Panc1 (cell line): ENCODE data around the gene PMP22. TPM values are rescaled to one million over a fixed set of nuclear protein-coding genes. Genes with fewer than 3 reads are reported as not detected.
"Not testable (repeated sequence)": the region's sequence is repeated elsewhere in the genome, so short reads cannot be mapped to it uniquely, and the experiment has no call there.

Source experiments
- ATAC-seq: fragments of 200-7000 bp; cut with Tn5 transposase; 2 replicates; pipeline ENCODE4 v1.9.1; 2020; ENCODE audit warnings: mild to moderate bottlenecking, moderate library complexity
- BruUV-seq: library from RNA; stranded (reverse); fragments of 400-500 nt; replicated peaks from 2 replicates; lab custom pipeline; 2021; lab: Mats Ljungman, UMichigan
- CTCF ChIA-PET: fragments of 300-600 bp; sonication (Branson Sonifier 250); formaldehyde crosslinking; loops from one replicate; lab custom pipeline; 2022; ENCODE audit warnings: antibody characterized with exemption; lab: Charles Lee
- POLR2A ChIA-PET: fragments of 300-600 bp; sonication (Branson Sonifier 250); formaldehyde crosslinking; loops from one replicate; lab custom pipeline; 2022; ENCODE audit warnings: antibody characterized with exemption; lab: Charles Lee
- DNase-seq: peaks from one replicate; pipeline ENCODE4 v3.0.0-alpha.2; 2010; ENCODE audit warnings: low read depth, low spot score
- H3K27ac ChIP-seq: 2 replicates; pipeline ENCODE4 v1.5.1; 2011; ENCODE audit warnings: mild to moderate bottlenecking, low read length, inconsistent platforms
- H3K27me3 ChIP-seq: fragments of 200-500 bp; sonication (Bioruptor generic); 2 replicates; pipeline ENCODE4 v1.6.0; 2014; ENCODE audit warnings: low read length, inconsistent platforms; ENCODE audit not compliant: control insufficient read depth, insufficient read depth
- H3K36me3 ChIP-seq: fragments of 200-500 bp; sonication (Bioruptor generic); 2 replicates; pipeline ENCODE4 v1.5.1; 2014; ENCODE audit warnings: inconsistent platforms, mild to moderate bottlenecking, low read length, moderate library complexity; ENCODE audit not compliant: control insufficient read depth, insufficient read depth
- H3K4me1 ChIP-seq: 2 replicates; pipeline ENCODE4 v1.5.1; 2011; ENCODE audit warnings: inconsistent platforms, mild to moderate bottlenecking, low read length, moderate library complexity; ENCODE audit not compliant: control insufficient read depth, insufficient read depth
- H3K4me3 ChIP-seq, 2 experiments: 2 replicates each; pipeline ENCODE4 v1.5.1; 2011 to 2012; ENCODE audit warnings: low read depth in 2 of 2, low read length in 2 of 2, mild to moderate bottlenecking in 2 of 2, inconsistent platforms in 1 of 2, moderate library complexity in 1 of 2
- H3K9me3 ChIP-seq: fragments of 200-500 bp; sonication (Bioruptor generic); 2 replicates; pipeline ENCODE4 v1.5.1; 2014; ENCODE audit warnings: low read depth, mild to moderate bottlenecking, inconsistent platforms, low read length, moderate library complexity; ENCODE audit not compliant: control insufficient read depth, insufficient read depth
- CTCF ChIP-seq: fragments of 450-650 bp; IDR thresholded peaks from 2 replicates; pipeline ENCODE4 v1.5.1; 2017; ENCODE audit warnings: mild to moderate bottlenecking
- SIN3A ChIP-seq: IDR thresholded peaks from 2 replicates; pipeline ENCODE4 v1.6.1; 2012; ENCODE audit warnings: low read depth, mild to moderate bottlenecking, low read length, moderate library complexity, borderline replicate concordance; ENCODE audit not compliant: insufficient read depth
- in situ Hi-C: cut with HindIII; loops from 2 replicates; pipeline ENCODE4 v1.10.0; 2016; ENCODE audit warnings: low sequenced_read_pairs, low pct_unique_long_range_greater_than_20kb
- intact Hi-C: fragments of 100-400 bp; cut with micrococcal nuclease; formaldehyde crosslinking; loops from one replicate; pipeline ENCODE4 v1.10.0; 2022; ENCODE audit not compliant: unreplicated experiment
- total RNA-seq: library from RNA; stranded (reverse); gene quantifications from one replicate; pipeline ENCODE4 v1.2.1, GENCODE V29; 2021; ENCODE audit not compliant: unreplicated experiment

The PMP22 gene
- total RNA-seq, 1 experiment from 2014 or later = 6.0 TPM

DNA sequence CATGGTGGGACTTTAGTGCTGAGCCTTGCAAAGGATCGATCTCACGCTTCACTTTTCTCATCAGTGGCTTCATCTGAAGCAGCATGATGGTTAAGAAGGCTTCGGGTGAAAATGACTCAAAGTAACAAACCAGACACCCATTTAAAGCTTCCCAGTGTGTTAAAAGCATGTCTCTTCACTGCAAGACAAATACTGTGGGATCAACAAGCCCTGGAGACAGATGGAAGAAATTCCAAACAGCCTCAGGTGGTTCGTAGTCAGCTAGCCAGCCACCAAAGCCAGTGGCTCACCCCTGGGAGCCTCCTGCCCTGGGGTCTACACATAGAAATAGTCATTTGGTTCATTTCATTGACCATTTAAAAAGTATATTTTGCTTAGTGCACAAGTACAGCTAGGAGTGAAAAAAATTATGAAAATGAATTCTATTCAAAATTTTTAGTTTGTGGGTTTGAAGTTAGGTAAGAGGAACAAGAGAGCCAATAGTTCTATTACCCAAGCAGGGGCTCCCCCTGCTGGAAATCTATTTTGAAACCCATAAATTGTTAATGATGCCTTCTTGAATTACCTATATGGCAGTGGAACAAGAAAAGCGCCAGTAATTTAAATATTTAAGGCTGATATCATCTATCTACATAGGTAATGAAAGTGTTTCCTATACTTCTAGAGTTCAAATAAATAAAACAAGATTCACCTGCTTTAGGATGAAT, 51.6 kb downstream of the PMP22 start:
- H3K4me3 ChIP-seq = no peak overlapping the region
- no TSS peak for BruUV-seq
- no peak for DNase-seq
- in situ Hi-C loops = no loop called here
- no peaks in the 10 kb centered on the region for H3K36me3 ChIP-seq
- H3K27me3 ChIP-seq = no peaks in the 10 kb centered on the region
- ATAC-seq = no peak
- ChIA-PET CTCF (interaction anchor here (0.9 kb wide), 1 partner anchor 57 kb away, joined by 4 read pairs; no protein-coding TSS in a partner anchor), POLR2A (no interaction called here)
- intact Hi-C loops = no loop called here
- no peaks in the 10 kb centered on the region for H3K9me3 ChIP-seq
- TF ChIP-seq CTCF (peak; percentile 47; the same call in 1 of the 2 replicates), SIN3A (no peak)
- H3K4me1 ChIP-seq = no peaks in the 10 kb centered on the region
- H3K27ac ChIP-seq = no peak overlapping the region

GRCh38 chr17:15210247-15210646, 54.9 kb downstream of the PMP22 start:
- Histone ChIP-seq H3K27me3 (no peaks in the 10 kb centered on the region), H3K4me1 (no peaks in the 10 kb centered on the region), H3K27ac (no peak overlapping the region), H3K9me3 (no peaks in the 10 kb centered on the region), H3K36me3 (no peaks in the 10 kb centered on the region), H3K4me3 (no peak overlapping the region)
- TF ChIP-seq SIN3A (no peak), CTCF (no peak)
- BruUV-seq = no TSS peak
- no peak for ATAC-seq
- ChIA-PET POLR2A (no interaction called here), CTCF (no interaction called here)
- no peak for DNase-seq
- intact Hi-C loops (no loop called here), in situ Hi-C loops (no loop called here)

- H3K4me3 ChIP-seq, DNase-seq, H3K4me1 ChIP-seq, intact Hi-C loops, in situ Hi-C loops, BruUV-seq, POLR2A ChIA-PET, H3K27ac ChIP-seq, H3K36me3 ChIP-seq, H3K27me3 ChIP-seq, H3K9me3 ChIP-seq, CTCF ChIA-PET, ATAC-seq: not testable (repeated sequence)
Observed at GRCh38 chr17:15203062-15203461, 62.1 kb downstream of the PMP22 start.

DNA sequence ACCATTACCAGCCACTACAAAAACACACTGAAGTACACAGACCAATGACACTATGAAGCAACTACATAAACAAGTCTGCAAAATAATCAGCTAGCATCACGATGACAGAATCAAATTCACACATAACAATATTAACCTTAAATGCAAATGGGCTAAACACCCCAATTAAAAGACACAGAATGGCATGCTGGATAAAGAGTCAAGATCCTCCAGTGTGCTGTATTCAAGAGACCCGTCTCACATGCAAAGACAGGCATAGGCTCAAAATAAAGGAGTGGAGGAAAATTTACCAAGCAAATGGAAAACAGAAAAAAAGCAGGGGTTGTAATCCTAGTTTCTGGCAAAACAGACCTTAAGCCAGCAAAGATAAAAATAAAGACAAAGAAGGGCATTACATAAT, 64.6 kb downstream of the PMP22 start:
- BruUV-seq, DNase-seq, H3K36me3 ChIP-seq, H3K27me3 ChIP-seq, intact Hi-C loops, H3K9me3 ChIP-seq, H3K4me3 ChIP-seq, POLR2A ChIA-PET, H3K4me1 ChIP-seq, ATAC-seq, CTCF ChIA-PET, H3K27ac ChIP-seq, in situ Hi-C loops: not testable (repeated sequence)
